KOPT-K1 (cell line): ENCODE measurements around the gene MSH3.
"Not testable (repeated sequence)": the region's sequence is repeated elsewhere in the genome, so short reads cannot be mapped to it uniquely, and the experiment has no call there.

Source experiments
- H3K27ac ChIP-seq: fragments of 200-600 bp; sonication (generic); 2 replicates; pipeline ENCODE4 v1.5.1; 2016; ENCODE audit warnings: antibody characterized with exemption, mild to moderate bottlenecking, low read depth, low read length; ENCODE audit not compliant: poor library complexity, severe bottlenecking
- H3K36me3 ChIP-seq: fragments of 200-600 bp; sonication (generic); 2 replicates; pipeline ENCODE4 v1.5.1; 2017; ENCODE audit warnings: antibody characterized with exemption, mild to moderate bottlenecking, low read length, moderate library complexity; ENCODE audit not compliant: insufficient read depth
- H3K9me3 ChIP-seq: fragments of 200-600 bp; sonication (generic); 2 replicates; pipeline ENCODE4 v1.5.1; 2017; ENCODE audit warnings: antibody characterized with exemption, low read length, mild to moderate bottlenecking; ENCODE audit not compliant: insufficient read depth, poor library complexity, severe bottlenecking

Gene MSH3

GRCh38 chr5:80867233-80867632 is 212.8 kb downstream of the MSH3 start:
- no peaks in the 10 kb centered on the region for H3K9me3 ChIP-seq
- no peak overlapping the region for H3K27ac ChIP-seq
- peaks cover 22% of the 10 kb centered on the region for H3K36me3 ChIP-seq

- Histone ChIP-seq H3K36me3 (peaks cover 44% of the 10 kb centered on the region), H3K27ac (no peak overlapping the region), H3K9me3 (no peaks in the 10 kb centered on the region)
Measured at GRCh38 chr5:80870442-80870841, 216.0 kb downstream of the MSH3 start.

GRCh38 chr5:80871541-80871961 is 217.1 kb downstream of the MSH3 start:
- Histone ChIP-seq H3K9me3 (no peaks in the 10 kb centered on the region), H3K27ac (no peak overlapping the region), H3K36me3 (peaks cover 40% of the 10 kb centered on the region)

GRCh38 chr5:80874162-80874561 is 219.7 kb downstream of the MSH3 start:
- Histone ChIP-seq H3K27ac (no peak overlapping the region), H3K9me3 (no peaks in the 10 kb centered on the region), H3K36me3 (peaks cover 44% of the 10 kb centered on the region)

GRCh38 chr5:80877592-80877991 is 223.1 kb downstream of the MSH3 start:
- no peaks in the 10 kb centered on the region for H3K9me3 ChIP-seq
- peaks cover 44% of the 10 kb centered on the region for H3K36me3 ChIP-seq
- no peak overlapping the region for H3K27ac ChIP-seq

- H3K9me3 ChIP-seq, result no peaks in the 10 kb centered on the region
- peaks cover 14% of the 10 kb centered on the region for H3K36me3 ChIP-seq
Measured at GRCh38 chr5:80881726-80882125, 227.3 kb downstream of the MSH3 start.

GRCh38 chr5:80883390-80883789 is 228.9 kb downstream of the MSH3 start:
- H3K36me3 ChIP-seq, H3K27ac ChIP-seq, H3K9me3 ChIP-seq: not testable (repeated sequence)

More at GRCh38 chr5:80881726-80882125, 227.3 kb downstream of the MSH3 start:
- H3K27ac ChIP-seq, result no peak overlapping the region

GRCh38 chr5:80884086-80884813 is 229.8 kb downstream of the MSH3 start:
- Histone ChIP-seq H3K36me3 (no peaks in the 10 kb centered on the region; the same call in 1 of the 2 replicates), H3K27ac (no peak overlapping the region), H3K9me3 (no peaks in the 10 kb centered on the region)

- no peaks in the 10 kb centered on the region; the same call in 1 of the 2 replicates for H3K36me3 ChIP-seq
- no peak overlapping the region for H3K27ac ChIP-seq
- H3K9me3 ChIP-seq, result no peaks in the 10 kb centered on the region
Measured at GRCh38 chr5:80884929-80885328, 230.5 kb downstream of the MSH3 start.

- H3K9me3 ChIP-seq, result no peaks in the 10 kb centered on the region
- peaks cover under 1% of the 10 kb centered on the region for H3K36me3 ChIP-seq
- H3K27ac ChIP-seq, result no peak overlapping the region
Measured at GRCh38 chr5:80885396-80886000, 231.0 kb downstream of the MSH3 start.

GRCh38 chr5:80894083-80894482 is 239.6 kb downstream of the MSH3 start:
- Histone ChIP-seq H3K27ac (no peak overlapping the region), H3K9me3 (peaks cover 10% of the 10 kb centered on the region), H3K36me3 (peaks cover 12% of the 10 kb centered on the region; the same call in 1 of the 2 replicates)

GRCh38 chr5:80895523-80895922 is 241.1 kb downstream of the MSH3 start:
- Histone ChIP-seq H3K9me3 (peaks cover 10% of the 10 kb centered on the region), H3K27ac (no peak overlapping the region), H3K36me3 (peaks cover 11% of the 10 kb centered on the region; the same call in 1 of the 2 replicates)

- H3K27ac ChIP-seq, H3K36me3 ChIP-seq: not testable (repeated sequence)
- peaks cover 19% of the 10 kb centered on the region for H3K9me3 ChIP-seq
Measured at GRCh38 chr5:80902624-80903023, 248.2 kb downstream of the MSH3 start.

GRCh38 chr5:80904533-80905187 is 250.2 kb downstream of the MSH3 start:
- peaks cover 19% of the 10 kb centered on the region for H3K9me3 ChIP-seq
- H3K27ac ChIP-seq, result no peak overlapping the region
- H3K36me3 ChIP-seq, result no peaks in the 10 kb centered on the region

GRCh38 chr5:80905405-80905804 is 251.0 kb downstream of the MSH3 start:
- H3K27ac ChIP-seq, result no peak overlapping the region
- H3K36me3 ChIP-seq, result no peaks in the 10 kb centered on the region
- H3K9me3 ChIP-seq, result peaks cover 19% of the 10 kb centered on the region
